Measurements from ENCODE around the gene ZDHHC14. TPM values are rescaled to one million over a fixed set of nuclear protein-coding genes. Genes with fewer than 3 reads are reported as not detected.

Gene ZDHHC14
- total RNA-seq, 1 experiment from 2014 or later, result 3.2 TPM

- H3K4me3 ChIP-seq (ENCODE audit: low read depth, low read length, poor library complexity, severe bottlenecking), result no peak overlapping the region
- CTCF ChIA-PET, result no interaction called here
- POLR2A ChIA-PET (ENCODE audit: low non-redundant PET), result no interaction called here
- no peak for DNase-seq (ENCODE audit: low spot score)
- H3K27ac ChIP-seq (ENCODE audit: low read depth, low read length, poor library complexity, severe bottlenecking), result no peak overlapping the region
- no peaks in the 10 kb centered on the region for H3K4me1 ChIP-seq (ENCODE audit: insufficient read depth, low read length, poor library complexity, severe bottlenecking)
- H3K36me3 ChIP-seq (ENCODE audit: insufficient read depth, low read length, poor library complexity, severe bottlenecking), result no peaks in the 10 kb centered on the region
- intact Hi-C loops (cut with micrococcal nuclease; ENCODE audit: unreplicated experiment), result no loop called here
- TF ChIP-seq CTCF (conservative IDR thresholded peaks at IDR 0.05; ENCODE audit: low read depth, low read length) (no peak), EZH2 (IDR thresholded peaks at IDR 0.05; ENCODE audit: borderline replicate concordance, low read depth, low read length, poor library complexity, severe bottlenecking) (no peak)
- no peaks in the 10 kb centered on the region for H3K27me3 ChIP-seq (replicated peaks; ENCODE audit: insufficient read depth, low read depth, low read length, poor library complexity)
- BruUV-seq (replicated peaks), result no TSS peak
- no peaks in the 10 kb centered on the region for H3K9me3 ChIP-seq (ENCODE audit: low read depth, low read length, poor library complexity, severe bottlenecking)
These were observed 73.0 kb downstream of the ZDHHC14 start for GRCh38 chr6:157453978-157454377.

GRCh38 chr6:157454762-157455714 lies 74.0 kb downstream of the ZDHHC14 start:
- TF ChIP-seq EZH2 (IDR thresholded peaks at IDR 0.05; ENCODE audit: borderline replicate concordance, low read depth, low read length, poor library complexity, severe bottlenecking) (no peak), CTCF (conservative IDR thresholded peaks at IDR 0.05; ENCODE audit: low read depth, low read length) (no peak)

DNA sequence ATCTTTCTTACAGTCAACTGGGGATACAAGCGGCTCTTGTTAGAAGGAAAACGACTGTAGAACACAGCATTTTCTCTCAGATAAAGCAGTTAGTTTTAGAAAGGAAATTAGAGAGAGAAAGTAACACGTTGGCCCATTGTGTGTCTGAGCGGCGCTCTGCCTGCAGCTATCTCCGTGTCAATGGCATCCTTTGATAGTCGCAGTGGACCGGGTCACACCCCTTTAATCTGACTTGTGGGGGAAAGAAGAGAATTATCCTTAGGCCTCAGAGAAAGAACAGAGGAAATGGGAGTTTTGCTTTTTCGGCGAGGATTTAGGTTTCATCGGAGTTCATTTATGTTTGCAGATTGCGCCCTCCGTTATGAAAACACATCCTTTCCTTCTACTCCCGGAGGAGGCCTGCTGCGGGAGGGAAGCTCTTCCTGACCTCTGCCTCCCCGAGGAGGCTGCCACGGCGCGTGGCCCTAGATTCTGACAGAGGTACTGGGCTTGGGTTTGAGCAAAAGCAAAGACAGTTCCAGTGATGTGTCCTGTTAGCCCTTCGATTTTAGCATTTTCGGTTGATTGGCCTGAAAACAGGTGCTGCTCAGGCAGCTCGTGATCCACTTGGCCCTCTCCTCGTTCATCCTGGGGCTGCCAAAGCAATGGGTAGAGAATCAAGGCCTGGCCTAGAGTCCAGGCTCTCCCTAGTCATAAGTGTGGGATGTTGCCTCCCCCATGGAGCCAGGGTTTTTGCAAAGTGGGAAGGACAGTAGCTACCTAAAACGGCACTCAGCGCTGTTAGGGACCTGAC lies 74.9 kb downstream of the ZDHHC14 start:
- POLR2A ChIA-PET (ENCODE audit: low non-redundant PET), result no interaction called here
- CTCF ChIA-PET, result no interaction called here
- Histone ChIP-seq H3K27me3 (replicated peaks; ENCODE audit: insufficient read depth, low read depth, low read length, poor library complexity) (no peaks in the 10 kb centered on the region), H3K36me3 (ENCODE audit: insufficient read depth, low read length, poor library complexity, severe bottlenecking) (no peaks in the 10 kb centered on the region), H3K4me1 (ENCODE audit: insufficient read depth, low read length, poor library complexity, severe bottlenecking) (peaks cover under 1% of the 10 kb centered on the region), H3K9me3 (ENCODE audit: low read depth, low read length, poor library complexity, severe bottlenecking) (no peaks in the 10 kb centered on the region), H3K4me3 (ENCODE audit: low read depth, low read length, poor library complexity, severe bottlenecking) (no peak overlapping the region), H3K27ac (ENCODE audit: low read depth, low read length, poor library complexity, severe bottlenecking) (no peak overlapping the region)
- TF ChIP-seq EZH2 (IDR thresholded peaks at IDR 0.05; ENCODE audit: borderline replicate concordance, low read depth, low read length, poor library complexity, severe bottlenecking), result no peak
- no peak for TF ChIP-seq CTCF (conservative IDR thresholded peaks at IDR 0.05; ENCODE audit: low read depth, low read length)
- BruUV-seq (replicated peaks), result no TSS peak
- DNase-seq (ENCODE audit: low spot score), result no peak
- intact Hi-C loops (cut with micrococcal nuclease; ENCODE audit: unreplicated experiment), result no loop called here

More at GRCh38 chr6:157454762-157455714, 74.0 kb downstream of the ZDHHC14 start:
- no peak for DNase-seq (ENCODE audit: low spot score)
- POLR2A ChIA-PET (ENCODE audit: low non-redundant PET), result no interaction called here
- intact Hi-C loops (cut with micrococcal nuclease; ENCODE audit: unreplicated experiment), result no loop called here
- Histone ChIP-seq H3K9me3 (ENCODE audit: low read depth, low read length, poor library complexity, severe bottlenecking) (no peaks in the 10 kb centered on the region), H3K4me1 (ENCODE audit: insufficient read depth, low read length, poor library complexity, severe bottlenecking) (no peaks in the 10 kb centered on the region), H3K27ac (ENCODE audit: low read depth, low read length, poor library complexity, severe bottlenecking) (no peak overlapping the region), H3K4me3 (ENCODE audit: low read depth, low read length, poor library complexity, severe bottlenecking) (no peak overlapping the region), H3K27me3 (replicated peaks; ENCODE audit: insufficient read depth, low read depth, low read length, poor library complexity) (no peaks in the 10 kb centered on the region), H3K36me3 (ENCODE audit: insufficient read depth, low read length, poor library complexity, severe bottlenecking) (no peaks in the 10 kb centered on the region)
- BruUV-seq (replicated peaks), result no TSS peak
- CTCF ChIA-PET, result no interaction called here

All from A673 (cell line).